GM19035 (cell line): Measurements from ENCODE around the gene KLHDC10.
"Not testable (repeated sequence)": the region's sequence is repeated elsewhere in the genome, so short reads cannot be mapped to it uniquely, and the experiment has no call there.

ENCODE experiments used
- ATAC-seq: cut with Tn5 transposase; IDR thresholded peaks from one replicate; pipeline ENCODE4 v1.9.1; 2021; ENCODE audit not compliant: unreplicated experiment

KLHDC10 gene

GRCh38 chr7:130114776-130115175, 44.4 kb downstream of the KLHDC10 start:
- ATAC-seq: no peak

- ATAC-seq: no peak
Observed at GRCh38 chr7:130118294-130118693, 48.0 kb downstream of the KLHDC10 start.

- no peak for ATAC-seq
Observed at GRCh38 chr7:130118801-130119200, 48.5 kb downstream of the KLHDC10 start.

- ATAC-seq: no peak
Observed at GRCh38 chr7:130123501-130123900, 53.2 kb downstream of the KLHDC10 start.

- no peak for ATAC-seq
Observed at GRCh38 chr7:130124711-130125110, 54.4 kb downstream of the KLHDC10 start.

- ATAC-seq: not testable (repeated sequence)
Observed at GRCh38 chr7:130126840-130127239, 56.5 kb downstream of the KLHDC10 start.

GRCh38 chr7:130127404-130127803, 57.1 kb downstream of the KLHDC10 start:
- ATAC-seq: no peak

GRCh38 chr7:130127821-130128317, 57.5 kb downstream of the KLHDC10 start:
- no peak for ATAC-seq

GRCh38 chr7:130129011-130129411, 58.7 kb downstream of the KLHDC10 start:
- no peak for ATAC-seq

- no peak for ATAC-seq
Observed at GRCh38 chr7:130131191-130131834, 61.0 kb downstream of the KLHDC10 start.

- no peak for ATAC-seq
Observed at GRCh38 chr7:130131964-130132875, 61.9 kb downstream of the KLHDC10 start.

- ATAC-seq: no peak
Observed at GRCh38 chr7:130133029-130133782, 62.9 kb downstream of the KLHDC10 start.

- no peak for ATAC-seq
Observed at GRCh38 chr7:130134106-130134636, 63.8 kb downstream of the KLHDC10 start.

GRCh38 chr7:130134726-130135125, 64.4 kb downstream of the KLHDC10 start:
- ATAC-seq: no peak

GRCh38 chr7:130135208-130136205, 65.2 kb downstream of the KLHDC10 start:
- ATAC-seq: no peak

GRCh38 chr7:130136579-130137167, 66.3 kb downstream of the KLHDC10 start:
- no peak for ATAC-seq

- no peak for ATAC-seq
Observed at GRCh38 chr7:130137207-130137606, 66.9 kb downstream of the KLHDC10 start.

- no peak for ATAC-seq
Observed at GRCh38 chr7:130139193-130139960, 69.0 kb downstream of the KLHDC10 start.
